A549 (cell line): Measurements from ENCODE around the gene FGD4. TPM values are rescaled to one million over a fixed set of nuclear protein-coding genes. Genes with fewer than 3 reads are reported as not detected.

ENCODE experiments used
- ATAC-seq, 2 experiments: fragments of 200-7000 bp in 1 of 2; fragments of >200 bp in 1 of 2; cut with Nextera tagmentation in 1 of 2; cut with Tn5 transposase in 1 of 2; 3 replicates each; pipeline versions ENCODE4 v1.8.0 to v1.9.1; 2018 to 2020; ENCODE audit warnings: mild to moderate bottlenecking in 1 of 2, moderate library complexity in 1 of 2
- CTCF ChIA-PET: fragments of 300-600 bp; sonication (Branson Sonifier 250); formaldehyde crosslinking; extraction: SDS; loops from one replicate; lab custom pipeline; 2021; ENCODE audit warnings: antibody characterized with exemption, inconsistent platforms; lab: Yijun Ruan, JAX
- POLR2A ChIA-PET: fragments of 350-600 bp; formaldehyde crosslinking; extraction: SDS; loops from one replicate; lab custom pipeline; 2021; ENCODE audit warnings: antibody characterized with exemption, inconsistent platforms; lab: Yijun Ruan, JAX
- DNase-seq, 2 experiments: peaks; one replicate each; pipeline versions ENCODE4 v3.0.0 to v3.0.0-alpha.2; 2011 to 2016; ENCODE audit warnings: low read depth in 1 of 2, low spot score in 1 of 2
- FAIRE-seq: peaks from 2 replicates; lab custom pipeline; 2011; peaks lifted over from hg19 to GRCh38; lab: Jason Lieb, UNC
- H3K27ac ChIP-seq, 2 experiments: fragments of >200 bp; sonication (Bioruptor Twin); formaldehyde crosslinking; 3 replicates each; pipeline ENCODE4 v1.5.1; 2016 to 2017
- H3K4me1 ChIP-seq: fragments of >200 bp; sonication (Bioruptor Twin); formaldehyde crosslinking; 3 replicates; pipeline ENCODE4 v1.6.1; 2016
- H3K4me2 ChIP-seq: fragments of >200 bp; sonication (Bioruptor Twin); formaldehyde crosslinking; 3 replicates; pipeline ENCODE4 v1.6.1; 2016
- H3K4me3 ChIP-seq: fragments of >200 bp; sonication (Bioruptor Twin); formaldehyde crosslinking; 3 replicates; pipeline ENCODE4 v1.5.1; 2016
- H3K9me3 ChIP-seq: fragments of >200 bp; sonication (Bioruptor Twin); formaldehyde crosslinking; 3 replicates; pipeline ENCODE4 v1.6.1; 2016
- CBX8 ChIP-seq: fragments of 200-600 bp; sonication (generic); IDR thresholded peaks from 2 replicates; pipeline ENCODE4 v1.6.1; 2016
- CHD2 ChIP-seq: fragments of 150-350 bp; IDR thresholded peaks from 2 replicates; pipeline ENCODE4 v1.6.1; 2014; ENCODE audit warnings: low read length; ENCODE audit not compliant: partially characterized antibody
- CHD4 ChIP-seq: fragments of 200-600 bp; sonication (generic); IDR thresholded peaks from 2 replicates; pipeline ENCODE4 v1.6.1; 2016; ENCODE audit warnings: antibody characterized with exemption, mild to moderate bottlenecking, borderline replicate concordance
- EHMT2 ChIP-seq: fragments of 200-600 bp; sonication (generic); IDR thresholded peaks from 2 replicates; pipeline ENCODE4 v1.6.1; 2016; ENCODE audit warnings: antibody characterized with exemption, low read depth, mild to moderate bottlenecking, moderate library complexity
- EP300 ChIP-seq, 2 experiments: fragments of >200 bp; sonication (Bioruptor Twin); formaldehyde crosslinking; IDR thresholded peaks; 2 replicates in 1 of 2; 3 replicates in 1 of 2; pipeline ENCODE4 v1.6.1; 2016 to 2017
- FOSB ChIP-seq: fragments of 250-450 bp; sonication (Bioruptor Pico); IDR thresholded peaks from 2 replicates; pipeline ENCODE4 v1.5.0; 2020; ENCODE audit warnings: mild to moderate bottlenecking, moderate library complexity
- GATA3 ChIP-seq: IDR thresholded peaks from 2 replicates; pipeline ENCODE4 v1.6.1; 2012; ENCODE audit warnings: borderline replicate concordance
- HDAC2 ChIP-seq: fragments of 200-600 bp; sonication (generic); IDR thresholded peaks from 2 replicates; pipeline ENCODE4 v1.6.1; 2016
- HEYL ChIP-seq: fragments of 250-450 bp; sonication (Bioruptor Pico); IDR thresholded peaks from 2 replicates; pipeline ENCODE4 v1.8.0; 2021; ENCODE audit warnings: mild to moderate bottlenecking, moderate library complexity
- HOXA7 ChIP-seq: fragments of 250-450 bp; sonication (Bioruptor Pico); IDR thresholded peaks from 2 replicates; pipeline ENCODE4 v1.5.0; 2020; ENCODE audit warnings: mild to moderate bottlenecking, moderate library complexity
- HOXB13 ChIP-seq: fragments of 250-450 bp; sonication (Bioruptor Pico); IDR thresholded peaks from 2 replicates; pipeline ENCODE4 v1.5.0; 2020; ENCODE audit warnings: low read depth, mild to moderate bottlenecking, moderate library complexity
- JUNB ChIP-seq: fragments of >200 bp; sonication (Bioruptor Twin); formaldehyde crosslinking; IDR thresholded peaks from 2 replicates; pipeline ENCODE4 v1.6.1; 2016
- MAX ChIP-seq: IDR thresholded peaks from 2 replicates; pipeline ENCODE4 v1.6.1; 2012
- MAZ ChIP-seq: fragments of 150-350 bp; IDR thresholded peaks from 2 replicates; pipeline ENCODE4 v1.6.1; 2014; ENCODE audit warnings: antibody characterized with exemption, low read depth, low read length, borderline replicate concordance
- MYC ChIP-seq: IDR thresholded peaks from 2 replicates; pipeline ENCODE4 v1.6.1; 2012; ENCODE audit warnings: mild to moderate bottlenecking, inconsistent platforms, low read length, improper control_type of control experiment, borderline replicate concordance
- NPAS2 ChIP-seq: fragments of 250-450 bp; sonication (Bioruptor Pico); IDR thresholded peaks from 2 replicates; pipeline ENCODE4 v1.8.0; 2022; ENCODE audit warnings: mild to moderate bottlenecking, moderate library complexity, borderline replicate concordance
- RCOR1 ChIP-seq: fragments of 150-350 bp; IDR thresholded peaks from 2 replicates; pipeline ENCODE4 v1.6.1; 2014; ENCODE audit warnings: antibody characterized with exemption, low read length, low read depth
- RFX5 ChIP-seq: fragments of 450-650 bp; IDR thresholded peaks from 2 replicates; pipeline ENCODE4 v1.7.1; 2014; ENCODE audit warnings: antibody characterized with exemption, mild to moderate bottlenecking, moderate library complexity
- SMC3 ChIP-seq: fragments of >200 bp; sonication (Bioruptor Twin); formaldehyde crosslinking; IDR thresholded peaks from 3 replicates; pipeline ENCODE4 v1.6.1; 2018; ENCODE audit warnings: inconsistent platforms
- USF2 ChIP-seq: fragments of 450-650 bp; IDR thresholded peaks from 2 replicates; pipeline ENCODE4 v1.6.1; 2014; ENCODE audit warnings: antibody characterized with exemption
- ZC3H11A ChIP-seq: fragments of 450-650 bp; IDR thresholded peaks from 2 replicates; pipeline ENCODE4 v1.6.1; 2014; ENCODE audit warnings: antibody characterized with exemption, mild to moderate bottlenecking
- ZFP36 ChIP-seq: fragments of 450-650 bp; IDR thresholded peaks from 2 replicates; pipeline ENCODE4 v1.6.1; 2014; ENCODE audit warnings: borderline replicate concordance; ENCODE audit not compliant: partially characterized antibody
- ZSCAN20 ChIP-seq: fragments of 250-450 bp; sonication (Bioruptor Pico); IDR thresholded peaks from 2 replicates; pipeline ENCODE4 v1.8.0; 2022; ENCODE audit warnings: mild to moderate bottlenecking, moderate library complexity
- WGBS: methylation state at CpG from one replicate; pipeline ENCODE4 v1.1.6; 2017; ENCODE audit errors: missing lambda C conversion rate; 5-methylcytosine and 5-hydroxymethylcytosine counted together
- polyA plus RNA-seq, 4 experiments: library from polyadenylated mRNA; depleted of rRNA in 3 of 4; stranded (reverse); fragments of >200 nt; fragmentation: RNase III in 1 of 4; extraction: RNeasy Plus Mini Kit Qiagen cat#74134 plus additional on column Dnase treatment in 1 of 4; gene quantifications; 2 replicates in 3 of 4; 3 replicates in 1 of 4; pipeline ENCODE4 v1.2.3, GENCODE V29; 2011 to 2017
- TF ChIP-seq, protein P1 (sequence below): fragments of >200 bp; sonication (Bioruptor Twin); formaldehyde crosslinking; IDR thresholded peaks from 3 replicates; pipeline ENCODE4 v1.5.1; 2016

The FGD4 gene
- polyA plus RNA-seq, 2 of the 4 experiments (the other 2 are of a cell fraction) = 2.2 to 6.0 TPM

GRCh38 chr12:32598688-32599087 is 199.3 kb downstream of the FGD4 start:
- 49% methylated on average over 1 of the region's 1 CpG for WGBS
- ChIA-PET POLR2A (no interaction called here), CTCF (interaction anchor here (0.6 kb wide), 1 partner anchor 105 kb away, joined by 7 read pairs; no protein-coding TSS in a partner anchor)
- Histone ChIP-seq H3K4me1 (no peaks in the 10 kb centered on the region), H3K4me2 (no peak overlapping the region), H3K4me3 (no peak overlapping the region), H3K9me3 (no peaks in the 10 kb centered on the region), H3K27ac (no peak overlapping the region)
- no peak for DNase-seq
- no peak for ATAC-seq
- no peak for FAIRE-seq
- TF ChIP-seq HOXB13 (CRISPR knock-in tag) (no peak), JUNB (no peak), MAX (no peak), HEYL (CRISPR knock-in tag) (no peak), ZSCAN20 (no peak), HOXA7 (CRISPR knock-in tag) (no peak), EHMT2 (no peak), MAZ (no peak), NPAS2 (CRISPR knock-in tag) (no peak), USF2 (no peak), HDAC2 (no peak), RCOR1 (no peak), ZFP36 (no peak), CHD4 (no peak)
- TF ChIP-seq, protein P1, sequence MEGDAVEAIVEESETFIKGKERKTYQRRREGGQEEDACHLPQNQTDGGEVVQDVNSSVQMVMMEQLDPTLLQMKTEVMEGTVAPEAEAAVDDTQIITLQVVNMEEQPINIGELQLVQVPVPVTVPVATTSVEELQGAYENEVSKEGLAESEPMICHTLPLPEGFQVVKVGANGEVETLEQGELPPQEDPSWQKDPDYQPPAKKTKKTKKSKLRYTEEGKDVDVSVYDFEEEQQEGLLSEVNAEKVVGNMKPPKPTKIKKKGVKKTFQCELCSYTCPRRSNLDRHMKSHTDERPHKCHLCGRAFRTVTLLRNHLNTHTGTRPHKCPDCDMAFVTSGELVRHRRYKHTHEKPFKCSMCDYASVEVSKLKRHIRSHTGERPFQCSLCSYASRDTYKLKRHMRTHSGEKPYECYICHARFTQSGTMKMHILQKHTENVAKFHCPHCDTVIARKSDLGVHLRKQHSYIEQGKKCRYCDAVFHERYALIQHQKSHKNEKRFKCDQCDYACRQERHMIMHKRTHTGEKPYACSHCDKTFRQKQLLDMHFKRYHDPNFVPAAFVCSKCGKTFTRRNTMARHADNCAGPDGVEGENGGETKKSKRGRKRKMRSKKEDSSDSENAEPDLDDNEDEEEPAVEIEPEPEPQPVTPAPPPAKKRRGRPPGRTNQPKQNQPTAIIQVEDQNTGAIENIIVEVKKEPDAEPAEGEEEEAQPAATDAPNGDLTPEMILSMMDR = no peak

DNA sequence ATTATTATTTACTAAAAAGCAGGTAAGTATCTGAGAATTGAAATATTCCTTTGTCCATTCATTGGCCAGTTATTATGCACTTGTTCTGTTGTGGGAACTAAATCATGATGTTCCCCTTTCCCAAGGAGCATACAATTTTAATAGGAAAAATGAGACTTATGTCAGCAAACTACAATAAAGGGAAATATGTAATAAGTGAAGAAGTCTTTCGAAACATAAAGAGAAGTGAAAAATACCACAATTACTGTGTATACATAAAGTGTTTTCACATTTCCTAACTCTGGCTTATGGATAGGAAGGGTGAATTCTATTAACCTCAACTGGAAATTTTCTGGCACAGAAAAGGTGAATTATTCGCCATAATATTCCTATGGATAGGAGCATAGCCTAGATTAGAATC is 201.3 kb downstream of the FGD4 start:
- Histone ChIP-seq H3K4me3 (no peak overlapping the region), H3K27ac (no peak overlapping the region), H3K9me3 (no peaks in the 10 kb centered on the region), H3K4me2 (no peak overlapping the region), H3K4me1 (no peaks in the 10 kb centered on the region)
- 94% methylated on average over 2 of the region's 2 CpGs for WGBS
- no peak for DNase-seq
- no peak for TF ChIP-seq SMC3
- TF ChIP-seq ZSCAN20 = no peak
- no peak for TF ChIP-seq JUNB
- no peak for TF ChIP-seq CHD2
- TF ChIP-seq FOSB (CRISPR knock-in tag) = no peak
- TF ChIP-seq HOXB13 (CRISPR knock-in tag) = no peak
- no peak for TF ChIP-seq EP300 (IDR thresholded peaks at IDR 0.05)
- TF ChIP-seq USF2 = no peak
- no peak for TF ChIP-seq GATA3
- no peak for TF ChIP-seq CBX8
- TF ChIP-seq ZC3H11A = no peak
- TF ChIP-seq MYC = no peak
- no peak for TF ChIP-seq HOXA7 (CRISPR knock-in tag)
- no peak for TF ChIP-seq RFX5
- ChIA-PET CTCF (interaction anchor here (0.7 to 1.0 kb wide), 2 partner anchors 13 to 68 kb away, joined by 3 to 4 read pairs; no protein-coding TSS in a partner anchor), POLR2A (no interaction called here)
- ATAC-seq = no peak
- FAIRE-seq = no peak
